ENCODE measurements around the gene RAB27A. TPM values are rescaled to one million over a fixed set of nuclear protein-coding genes. Genes with fewer than 3 reads are reported as not detected.
"Not testable (repeated sequence)": the region's sequence is repeated elsewhere in the genome, so short reads cannot be mapped to it uniquely, and the experiment has no call there.

The RAB27A gene
- total RNA-seq, 4 donors from 2014 or later = 15.8 to 22.0 (median 19.8) TPM

DNA sequence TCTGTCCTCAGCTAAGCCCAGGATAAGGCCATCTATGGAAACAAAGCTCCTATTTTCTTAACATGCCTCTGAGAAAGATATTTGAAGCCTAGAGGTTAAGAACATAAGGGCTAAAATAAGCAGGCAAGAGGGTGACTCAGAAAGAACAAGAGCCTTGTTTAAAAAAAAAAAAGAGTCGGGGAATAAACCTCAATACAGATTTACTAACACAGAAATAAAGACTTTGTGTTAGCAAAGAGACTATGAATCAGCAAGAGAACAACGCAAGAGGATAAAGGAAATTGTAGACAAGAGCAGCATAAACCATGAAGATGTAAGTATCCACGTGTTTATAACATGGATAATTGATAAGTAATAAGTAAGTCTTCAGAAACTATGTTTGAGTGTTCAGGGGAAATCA is 36.0 kb downstream of the RAB27A start:
- Histone ChIP-seq H3K27ac (replicated peaks in 1 of 4) (no peak overlapping the region), H3K4me1 (peaks cover 0 to 19% (median 8%) of the 10 kb centered on the region in 4 donors), H3K27me3 (no peaks in the 10 kb centered on the region), H3K9me3 (no peaks in the 10 kb centered on the region), H3K4me3 (no peak overlapping the region), H3K36me3 (peaks cover 0 to 3% (median 0%) of the 10 kb centered on the region in 4 donors)
- intact Hi-C loops (cut with DNase I) = no loop called here
- no peak for DNase-seq (ENCODE audit: extremely low spot score)
- TF ChIP-seq POLR2A (IDR thresholded peaks at IDR 0.05; ENCODE audit: low read depth) (no peak), EP300 (IDR thresholded peaks at IDR 0.05) (no peak), POLR2AphosphoS5 (IDR thresholded peaks at IDR 0.05) (no peak)
- TF ChIP-seq, protein P1, sequence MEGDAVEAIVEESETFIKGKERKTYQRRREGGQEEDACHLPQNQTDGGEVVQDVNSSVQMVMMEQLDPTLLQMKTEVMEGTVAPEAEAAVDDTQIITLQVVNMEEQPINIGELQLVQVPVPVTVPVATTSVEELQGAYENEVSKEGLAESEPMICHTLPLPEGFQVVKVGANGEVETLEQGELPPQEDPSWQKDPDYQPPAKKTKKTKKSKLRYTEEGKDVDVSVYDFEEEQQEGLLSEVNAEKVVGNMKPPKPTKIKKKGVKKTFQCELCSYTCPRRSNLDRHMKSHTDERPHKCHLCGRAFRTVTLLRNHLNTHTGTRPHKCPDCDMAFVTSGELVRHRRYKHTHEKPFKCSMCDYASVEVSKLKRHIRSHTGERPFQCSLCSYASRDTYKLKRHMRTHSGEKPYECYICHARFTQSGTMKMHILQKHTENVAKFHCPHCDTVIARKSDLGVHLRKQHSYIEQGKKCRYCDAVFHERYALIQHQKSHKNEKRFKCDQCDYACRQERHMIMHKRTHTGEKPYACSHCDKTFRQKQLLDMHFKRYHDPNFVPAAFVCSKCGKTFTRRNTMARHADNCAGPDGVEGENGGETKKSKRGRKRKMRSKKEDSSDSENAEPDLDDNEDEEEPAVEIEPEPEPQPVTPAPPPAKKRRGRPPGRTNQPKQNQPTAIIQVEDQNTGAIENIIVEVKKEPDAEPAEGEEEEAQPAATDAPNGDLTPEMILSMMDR (IDR thresholded peaks at IDR 0.05) = no peak
- 69% methylated on average over 3 of the region's 3 CpGs for WGBS

DNA sequence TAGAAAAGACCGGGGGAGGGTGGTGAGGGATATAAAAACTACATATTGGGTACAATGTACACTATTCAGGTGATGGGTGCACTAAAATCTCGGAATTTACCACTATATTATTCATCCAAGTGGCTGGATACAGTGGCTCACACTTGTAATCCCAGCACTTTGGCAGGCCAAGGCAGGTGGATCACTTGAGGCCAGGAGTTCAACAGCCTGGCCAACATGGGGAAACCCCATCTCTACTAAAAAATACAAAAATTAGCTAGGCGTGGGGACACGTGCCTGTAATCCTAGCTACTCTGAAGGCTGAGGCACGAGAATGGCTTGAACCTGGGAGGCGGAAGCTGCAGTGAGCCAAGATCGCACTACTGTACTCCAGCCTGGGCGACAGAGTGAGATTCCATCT is 37.4 kb downstream of the RAB27A start:
- DNase-seq (ENCODE audit: extremely low spot score); H3K27ac ChIP-seq (replicated peaks in 1 of 4); H3K9me3 ChIP-seq; H3K4me3 ChIP-seq; H3K27me3 ChIP-seq; H3K36me3 ChIP-seq; intact Hi-C loops (cut with DNase I): not testable (repeated sequence)
- peaks cover 0 to 31% (median 20%) of the 10 kb centered on the region in 4 donors for H3K4me1 ChIP-seq
- WGBS = 97% methylated on average over 8 of the region's 8 CpGs

DNA sequence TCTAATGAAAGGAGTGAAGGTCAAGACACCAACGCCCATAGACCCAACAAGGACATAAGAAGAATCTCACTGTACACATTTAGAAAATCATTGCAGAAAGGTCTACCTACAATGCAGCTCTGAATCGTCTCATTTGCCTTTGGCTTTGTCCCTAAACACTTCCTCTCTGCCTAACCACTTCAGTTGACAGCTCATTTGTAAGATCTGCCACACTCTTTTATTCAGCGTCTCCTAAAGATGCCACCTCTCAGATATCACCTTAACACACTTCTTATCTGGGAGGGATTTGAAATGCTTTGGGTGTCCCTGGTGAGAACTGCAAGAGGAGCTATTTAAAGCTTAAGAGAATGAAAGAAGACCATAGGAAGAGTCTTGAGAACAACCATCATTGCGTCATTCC is 38.7 kb downstream of the RAB27A start:
- peaks cover 0 to 3% (median 0%) of the 10 kb centered on the region in 4 donors for H3K36me3 ChIP-seq
- H3K9me3 ChIP-seq = no peaks in the 10 kb centered on the region
- no peak for TF ChIP-seq POLR2A (IDR thresholded peaks at IDR 0.05; ENCODE audit: low read depth)
- TF ChIP-seq EP300 (IDR thresholded peaks at IDR 0.05) = no peak
- TF ChIP-seq, protein P1 (IDR thresholded peaks at IDR 0.05) = no peak
- no peak for TF ChIP-seq POLR2AphosphoS5 (IDR thresholded peaks at IDR 0.05)
- peak overlapping the region in 2 of 4 donors; percentile 24 to 45 for H3K27ac ChIP-seq (replicated peaks in 1 of 4)
- H3K4me1 ChIP-seq = peaks cover 0 to 32% (median 23%) of the 10 kb centered on the region in 4 donors
- WGBS = 76% methylated on average over 4 of the region's 4 CpGs
- no peak overlapping the region for H3K4me3 ChIP-seq
- no peaks in the 10 kb centered on the region for H3K27me3 ChIP-seq
- intact Hi-C loops (cut with DNase I) = no loop called here
- DNase-seq (ENCODE audit: extremely low spot score) = no peak

DNA sequence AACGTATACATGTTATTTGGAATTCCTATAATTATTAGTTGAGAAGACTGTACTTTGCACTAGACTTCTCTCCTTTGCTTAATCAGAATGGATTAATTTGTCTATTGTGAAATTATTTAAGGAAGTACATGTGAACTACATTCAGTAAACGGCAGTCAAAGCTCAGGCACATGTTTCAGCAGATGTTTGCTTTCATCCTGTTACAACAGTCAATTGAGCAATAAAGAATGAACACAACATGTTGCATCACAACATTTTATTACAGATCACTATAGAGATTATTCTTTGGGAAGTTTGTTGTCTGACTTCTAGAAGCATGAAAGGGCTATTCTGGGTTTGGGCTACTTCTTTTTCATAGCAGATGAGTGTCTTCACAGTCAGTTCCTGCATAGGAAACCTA is 39.2 kb downstream of the RAB27A start:
- Histone ChIP-seq H3K4me3 (no peak overlapping the region), H3K36me3 (peaks cover 0 to 3% (median 0%) of the 10 kb centered on the region in 4 donors), H3K4me1 (peaks cover 0 to 27% (median 23%) of the 10 kb centered on the region in 4 donors), H3K27me3 (no peaks in the 10 kb centered on the region), H3K9me3 (no peaks in the 10 kb centered on the region), H3K27ac (replicated peaks in 1 of 4) (peak overlapping the region in 1 of 4 donors; percentile 24)
- DNase-seq (ENCODE audit: extremely low spot score) = no peak
- peak in 1 of 2 donors; percentile 70 for TF ChIP-seq POLR2AphosphoS5 (IDR thresholded peaks at IDR 0.05)
- TF ChIP-seq, protein P1 (IDR thresholded peaks at IDR 0.05) = no peak
- WGBS = 70% methylated on average over 2 of the region's 2 CpGs
- intact Hi-C loops (cut with DNase I) = no loop called here

DNA sequence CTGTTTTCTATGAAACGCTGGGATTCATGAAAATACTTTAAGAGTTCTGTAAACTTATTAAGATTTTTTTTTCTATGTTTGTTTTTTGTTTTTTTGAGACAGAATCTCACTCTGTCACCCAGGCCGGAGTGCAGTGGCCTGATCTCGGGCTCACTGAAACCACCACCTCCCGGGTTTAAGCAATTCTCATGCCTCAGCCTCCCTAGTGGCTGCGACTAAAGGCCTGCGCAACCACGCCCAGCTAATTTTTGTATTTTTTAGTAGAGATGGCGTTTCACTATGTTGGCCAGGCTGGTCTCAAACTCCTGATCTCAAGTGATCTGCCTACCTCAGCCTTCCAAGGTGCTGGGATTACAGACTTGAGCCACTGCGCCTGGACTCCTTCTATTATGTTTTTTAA is 39.7 kb downstream of the RAB27A start:
- 79% methylated on average over 9 of the region's 9 CpGs for WGBS
- H3K27ac ChIP-seq (replicated peaks in 1 of 4); DNase-seq (ENCODE audit: extremely low spot score); H3K4me3 ChIP-seq; H3K9me3 ChIP-seq; H3K36me3 ChIP-seq; intact Hi-C loops (cut with DNase I); H3K27me3 ChIP-seq: not testable (repeated sequence)
- peaks cover 0 to 25% (median 19%) of the 10 kb centered on the region in 4 donors for H3K4me1 ChIP-seq

DNA sequence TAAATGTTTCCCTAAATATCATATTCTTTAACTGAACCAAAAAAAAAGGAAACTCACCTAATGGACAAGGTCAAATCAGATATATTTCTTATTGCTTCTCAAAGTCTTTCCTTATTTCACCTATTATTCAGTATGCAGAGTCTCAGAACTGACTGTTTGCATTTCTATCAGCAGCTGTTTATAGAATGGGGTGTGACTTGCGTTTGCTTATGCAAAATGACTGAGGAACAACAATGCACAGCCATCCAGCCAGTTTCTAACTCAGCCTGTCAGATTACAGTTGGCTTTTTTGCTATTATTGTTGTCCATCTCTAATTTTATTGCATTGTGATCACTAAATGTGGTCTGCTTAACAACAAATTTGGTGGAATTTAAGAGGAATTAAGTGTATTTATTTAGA is 40.7 kb downstream of the RAB27A start:
- H3K36me3 ChIP-seq = peaks cover 0 to 3% (median 0%) of the 10 kb centered on the region in 4 donors
- peaks cover 0 to 25% (median 17%) of the 10 kb centered on the region in 4 donors for H3K4me1 ChIP-seq
- TF ChIP-seq POLR2A (IDR thresholded peaks at IDR 0.05; ENCODE audit: low read depth) (no peak), POLR2AphosphoS5 (IDR thresholded peaks at IDR 0.05) (no peak), EP300 (IDR thresholded peaks at IDR 0.05) (no peak)
- TF ChIP-seq, protein P1 (IDR thresholded peaks at IDR 0.05) = no peak
- no peak for DNase-seq (ENCODE audit: extremely low spot score)
- H3K27ac ChIP-seq (replicated peaks in 1 of 4) = no peak overlapping the region
- intact Hi-C loops (cut with DNase I) = no loop called here
- 77% methylated on average over 1 of the region's 1 CpG for WGBS
- no peak overlapping the region for H3K4me3 ChIP-seq
- no peaks in the 10 kb centered on the region for H3K9me3 ChIP-seq
- H3K27me3 ChIP-seq = no peaks in the 10 kb centered on the region

Measured in esophagus muscularis mucosa (tissue), 4 donors.